AG09309 (cell line): ENCODE measurements around the gene FBXO9.

Experiments
- DNase-seq: peaks from one replicate; pipeline ENCODE4 v3.0.0-alpha.2; 2010; ENCODE audit warnings: low read depth
- H3K4me3 ChIP-seq: 2 replicates; pipeline ENCODE4 v1.5.1; 2011; ENCODE audit warnings: mild to moderate bottlenecking, low read depth, low read length, moderate library complexity; ENCODE audit not compliant: control insufficient read depth
- TF ChIP-seq, protein P1 (sequence below): IDR thresholded peaks from 2 replicates; pipeline ENCODE4 v1.5.1; 2011; ENCODE audit warnings: mild to moderate bottlenecking, low read depth, low read length, inconsistent platforms; ENCODE audit not compliant: insufficient read depth, control insufficient read depth; ENCODE audit errors: missing control alignments

The FBXO9 gene

DNA sequence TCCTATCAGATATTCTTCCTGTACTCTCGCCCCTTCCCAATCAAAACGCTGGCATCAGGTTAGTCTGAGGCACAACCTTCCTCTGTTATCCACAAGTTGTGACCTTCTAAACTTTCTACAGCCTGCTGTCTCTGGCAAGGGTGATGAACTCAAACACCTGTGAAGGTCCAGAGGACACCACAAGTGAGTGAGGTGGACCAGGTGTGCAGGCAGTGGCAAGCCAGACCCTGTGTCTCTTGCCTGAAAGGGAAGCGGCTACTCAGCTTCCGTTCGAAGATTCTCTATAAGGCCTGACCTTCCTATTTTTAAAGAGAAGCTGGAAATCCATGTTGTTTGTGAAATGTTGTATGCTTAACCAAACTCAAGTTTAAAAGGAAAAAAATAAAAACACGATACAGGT lies 46.7 kb downstream of the FBXO9 start:
- DNase-seq = no peak
- no peak overlapping the region for H3K4me3 ChIP-seq
- TF ChIP-seq, protein P1, sequence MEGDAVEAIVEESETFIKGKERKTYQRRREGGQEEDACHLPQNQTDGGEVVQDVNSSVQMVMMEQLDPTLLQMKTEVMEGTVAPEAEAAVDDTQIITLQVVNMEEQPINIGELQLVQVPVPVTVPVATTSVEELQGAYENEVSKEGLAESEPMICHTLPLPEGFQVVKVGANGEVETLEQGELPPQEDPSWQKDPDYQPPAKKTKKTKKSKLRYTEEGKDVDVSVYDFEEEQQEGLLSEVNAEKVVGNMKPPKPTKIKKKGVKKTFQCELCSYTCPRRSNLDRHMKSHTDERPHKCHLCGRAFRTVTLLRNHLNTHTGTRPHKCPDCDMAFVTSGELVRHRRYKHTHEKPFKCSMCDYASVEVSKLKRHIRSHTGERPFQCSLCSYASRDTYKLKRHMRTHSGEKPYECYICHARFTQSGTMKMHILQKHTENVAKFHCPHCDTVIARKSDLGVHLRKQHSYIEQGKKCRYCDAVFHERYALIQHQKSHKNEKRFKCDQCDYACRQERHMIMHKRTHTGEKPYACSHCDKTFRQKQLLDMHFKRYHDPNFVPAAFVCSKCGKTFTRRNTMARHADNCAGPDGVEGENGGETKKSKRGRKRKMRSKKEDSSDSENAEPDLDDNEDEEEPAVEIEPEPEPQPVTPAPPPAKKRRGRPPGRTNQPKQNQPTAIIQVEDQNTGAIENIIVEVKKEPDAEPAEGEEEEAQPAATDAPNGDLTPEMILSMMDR = no peak

DNA sequence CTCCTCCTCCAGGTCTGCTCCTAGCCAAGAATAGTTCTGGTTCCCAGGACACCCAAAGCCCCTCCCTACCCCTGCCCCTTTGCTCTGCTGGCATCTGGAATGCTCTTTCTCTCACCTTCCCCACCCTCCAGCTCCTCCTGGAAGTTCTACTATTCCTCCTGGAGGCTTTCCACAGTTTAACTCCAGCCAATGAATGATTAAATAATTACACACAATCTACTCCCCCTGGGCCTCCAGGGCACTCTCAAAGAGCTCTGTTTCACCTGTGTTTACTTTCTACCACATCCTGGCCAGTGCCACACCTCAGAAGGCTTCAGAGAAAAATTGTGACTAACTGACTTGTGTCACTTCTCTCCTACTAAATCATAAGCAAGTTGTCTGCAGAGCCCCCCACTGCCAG lies 47.2 kb downstream of the FBXO9 start:
- DNase-seq = no peak
- H3K4me3 ChIP-seq = no peak overlapping the region
- TF ChIP-seq, protein P1 = no peak

DNA sequence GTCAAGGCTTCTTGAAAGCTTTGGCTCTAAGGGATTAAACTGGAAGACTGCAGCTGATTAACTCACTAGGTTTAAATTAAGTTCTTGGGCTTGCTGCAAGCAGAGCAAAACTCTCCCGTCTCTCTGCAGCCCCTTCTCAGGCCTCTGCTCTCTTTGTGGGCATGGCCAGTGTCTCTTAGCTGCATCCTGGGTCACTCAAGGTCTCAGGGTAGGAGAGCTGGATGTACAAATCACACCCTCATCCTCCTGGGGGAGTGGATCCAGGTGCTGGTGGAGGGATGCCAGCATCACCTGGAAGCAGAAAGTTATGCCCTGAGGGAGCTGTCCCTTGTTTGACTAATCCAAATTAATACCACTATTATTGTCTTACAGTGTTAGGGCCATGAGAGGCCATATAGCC lies 47.7 kb downstream of the FBXO9 start:
- H3K4me3 ChIP-seq = no peak overlapping the region
- no peak for DNase-seq
- TF ChIP-seq, protein P1 = no peak

- DNase-seq = no peak
- H3K4me3 ChIP-seq = no peak overlapping the region
- TF ChIP-seq, protein P1 = no peak
Measured at GRCh38 chr6:53113742-53114141, 48.5 kb downstream of the FBXO9 start.

DNA sequence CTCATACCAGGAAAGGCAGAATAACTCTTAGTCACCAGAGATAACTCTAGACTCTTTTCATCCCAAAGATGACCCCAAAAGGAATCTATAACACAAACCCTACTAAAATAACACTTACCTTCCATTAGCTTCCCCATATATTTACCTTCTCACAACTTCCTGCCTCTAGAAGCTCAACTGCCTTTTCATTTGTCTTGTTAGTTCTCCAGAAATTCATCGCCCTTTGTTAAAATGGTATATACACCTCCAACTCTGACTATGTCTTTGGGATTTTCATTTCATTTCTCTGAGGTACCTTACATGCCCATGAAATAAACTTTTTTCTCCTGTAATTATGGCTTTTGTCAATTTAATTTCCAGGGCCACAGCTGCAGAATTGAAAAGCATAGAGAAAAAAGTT lies 49.9 kb downstream of the FBXO9 start:
- no peak for DNase-seq
- TF ChIP-seq, protein P1 = no peak
- H3K4me3 ChIP-seq = no peak overlapping the region

DNA sequence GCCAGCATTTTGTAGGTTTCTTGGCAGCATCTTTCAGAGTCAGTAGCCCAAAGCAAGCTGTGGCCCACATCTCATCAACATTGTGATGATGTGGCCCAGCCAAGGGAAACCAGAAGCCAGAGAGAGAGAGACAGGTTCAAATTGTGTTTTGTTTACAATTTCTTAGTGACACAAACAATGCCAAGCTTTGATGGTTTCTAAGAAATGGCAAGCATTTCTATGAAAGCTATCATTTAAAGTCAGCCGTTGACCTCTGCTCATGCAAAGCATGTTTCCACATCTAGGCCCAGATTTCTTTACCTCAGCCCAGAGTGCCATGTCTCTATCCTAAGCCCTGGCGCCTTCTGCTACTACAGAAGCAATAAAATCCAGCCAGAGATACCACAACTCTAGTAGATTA lies 50.5 kb downstream of the FBXO9 start:
- TF ChIP-seq, protein P1 = no peak
- DNase-seq = no peak
- H3K4me3 ChIP-seq = no peak overlapping the region

DNA sequence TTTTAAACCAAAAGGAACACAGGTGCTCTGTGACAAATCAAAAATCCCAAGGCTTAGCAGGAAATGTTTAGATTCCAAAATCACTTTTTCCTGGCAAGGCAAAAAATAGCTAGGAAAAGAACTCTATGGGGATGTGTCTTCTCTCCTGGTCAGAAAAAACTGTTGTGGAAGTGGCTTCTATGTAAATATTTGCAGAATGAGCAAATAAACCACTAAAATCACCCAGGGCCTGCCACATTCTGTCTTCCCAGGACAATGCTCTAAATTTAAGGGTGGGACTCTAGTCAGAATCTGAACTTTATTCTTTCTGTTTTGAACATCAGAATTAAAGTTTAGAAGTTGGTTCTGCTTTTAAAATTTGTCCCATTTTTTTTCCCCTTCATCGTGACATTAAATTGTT lies 54.1 kb downstream of the FBXO9 start:
- no peak for DNase-seq
- no peak overlapping the region for H3K4me3 ChIP-seq
- TF ChIP-seq, protein P1 = no peak
